B cell (primary cell): Measurements from ENCODE around the gene RHOT1. TPM values are rescaled to one million over a fixed set of nuclear protein-coding genes. Genes with fewer than 3 reads are reported as not detected.

ENCODE experiments used
- ATAC-seq: fragments of 200-7000 bp; cut with Tn5 transposase; one replicate; pipeline ENCODE4 v1.10.0; 2021; ENCODE audit warnings: low read depth, mild to moderate bottlenecking, moderate number of reproducible peaks, moderate library complexity
- CTCF ChIA-PET: fragments of 350-600 bp; sonication (Branson Sonifier 250); formaldehyde crosslinking; loops from one replicate; lab custom pipeline; 2021; ENCODE audit warnings: antibody characterized with exemption, inconsistent platforms; lab: Charles Lee
- POLR2A ChIA-PET: fragments of 350-600 bp; sonication (Branson Sonifier 250); formaldehyde crosslinking; loops from one replicate; lab custom pipeline; 2021; ENCODE audit warnings: antibody characterized with exemption; lab: Charles Lee
- DNase-seq: peaks from one replicate; pipeline ENCODE4 v3.0.0; 2013
- H2AFZ ChIP-seq: 2 replicates; pipeline ENCODE4 v1.6.1; 2012; ENCODE audit warnings: mild to moderate bottlenecking, low read depth, low read length; ENCODE audit not compliant: insufficient read depth, poor library complexity, severe bottlenecking
- H3K27ac ChIP-seq, 2 donors: 1 replicate in 1 of 2; 2 replicates in 1 of 2; pipeline ENCODE4 v1.5.1; 2012 to 2013; ENCODE audit warnings: low read length in 2 of 2, mild to moderate bottlenecking in 2 of 2, moderate library complexity in 1 of 2
- H3K27me3 ChIP-seq, 4 experiments: fragments of 200-600 bp in 1 of 4; sonication (generic) in 1 of 4; replicated peaks in 1 of 4; 1 replicate in 2 of 4; 2 replicates in 2 of 4; pipeline versions ENCODE4 v1.6.1 to v1.7.0; 2013 to 2016; ENCODE audit warnings: low read length in 3 of 4, mild to moderate bottlenecking in 2 of 4, mixed read lengths in 1 of 4, moderate library complexity in 1 of 4; ENCODE audit not compliant: insufficient read depth in 4 of 4, control insufficient read depth in 3 of 4; ENCODE audit errors: control extremely low read depth in 1 of 4
- H3K36me3 ChIP-seq, 2 experiments: replicated peaks in 1 of 2; 1 replicate in 1 of 2; 2 replicates in 1 of 2; pipeline versions ENCODE4 v1.6.1 to v1.7.1; 2013; ENCODE audit warnings: low read length in 1 of 2; ENCODE audit not compliant: insufficient read depth in 2 of 2, control insufficient read depth in 1 of 2; ENCODE audit errors: control extremely low read depth in 1 of 2, extremely low read depth in 1 of 2
- H3K4me1 ChIP-seq, 2 donors: fragments of 200-600 bp in 1 of 2; sonication (generic) in 1 of 2; 1 replicate in 1 of 2; 2 replicates in 1 of 2; pipeline versions ENCODE4 v1.5.1 to v1.6.1; 2013 to 2017; ENCODE audit warnings: low read length in 2 of 2; ENCODE audit not compliant: control insufficient read depth in 2 of 2, insufficient read depth in 2 of 2
- H3K4me2 ChIP-seq: replicated peaks from 2 replicates; pipeline ENCODE3; 2012; ENCODE audit warnings: mild to moderate bottlenecking, low read depth, low read length; ENCODE audit not compliant: poor library complexity, severe bottlenecking
- H3K4me3 ChIP-seq, 5 experiments: fragments of 200-600 bp in 1 of 5; sonication (generic) in 1 of 5; 1 replicate in 3 of 5; 2 replicates in 2 of 5; pipeline versions ENCODE4 v1.5.1 to v1.7.0; 2011 to 2016; ENCODE audit warnings: low read length in 4 of 5, mild to moderate bottlenecking in 4 of 5, low read depth in 2 of 5, control low read depth in 1 of 5, moderate library complexity in 1 of 5; ENCODE audit not compliant: insufficient read depth in 1 of 5; ENCODE audit errors: control extremely low read depth in 1 of 5, extremely low read depth in 1 of 5
- H3K79me2 ChIP-seq: fragments of 200-600 bp; sonication (generic); one replicate; pipeline ENCODE4 v1.6.0; 2016; ENCODE audit warnings: low read length; ENCODE audit not compliant: control insufficient read depth, insufficient read depth
- H3K9ac ChIP-seq: fragments of 200-600 bp; sonication (generic); 2 replicates; pipeline ENCODE4 v1.6.1; 2017; ENCODE audit warnings: mild to moderate bottlenecking, low read length, moderate library complexity
- H3K9me3 ChIP-seq, 3 donors: one replicate each; pipeline versions ENCODE4 v1.6.1 to v1.7.1; 2013; ENCODE audit warnings: low read length in 2 of 3; ENCODE audit not compliant: control insufficient read depth in 2 of 3, insufficient read depth in 1 of 3; ENCODE audit errors: control extremely low read depth in 1 of 3
- H4K20me1 ChIP-seq: 2 replicates; pipeline ENCODE4 v1.6.0; 2012; ENCODE audit warnings: mild to moderate bottlenecking, low read length; ENCODE audit not compliant: insufficient read depth, control insufficient read depth, poor library complexity, severe bottlenecking
- H3K27ac Mint-ChIP-seq: one replicate; pipeline ENCODE4 v1.8.0; 2021; ENCODE audit warnings: mixed read lengths
- H3K27me3 Mint-ChIP-seq: one replicate; pipeline ENCODE4 v1.8.0; 2021; ENCODE audit warnings: mixed read lengths
- H3K4me1 Mint-ChIP-seq: one replicate; pipeline ENCODE4 v1.8.0; 2021; ENCODE audit warnings: mixed read lengths
- H3K4me3 Mint-ChIP-seq: one replicate; pipeline ENCODE4 v1.8.0; 2021; ENCODE audit warnings: mixed read lengths
- H3K9me3 Mint-ChIP-seq: one replicate; pipeline ENCODE4 v1.8.0; 2022; ENCODE audit warnings: mixed read lengths; ENCODE audit not compliant: insufficient read depth
- CTCF ChIP-seq: fragments of 200-600 bp; IDR thresholded peaks from one replicate; pipeline ENCODE4 v1.8.0; 2022; ENCODE audit warnings: antibody characterized with exemption, mild to moderate bottlenecking
- EZH2 ChIP-seq: IDR thresholded peaks from 2 replicates; pipeline ENCODE4 v1.6.1; 2012; ENCODE audit warnings: borderline replicate concordance, low read depth, mild to moderate bottlenecking, moderate library complexity, low read length; ENCODE audit not compliant: insufficient read depth, poor library complexity, severe bottlenecking
- WGBS: methylation state at CpG from one replicate; pipeline ENCODE4 v1.1.5; 2013; ENCODE audit warnings: missing lambda C conversion rate; ENCODE audit not compliant: insufficient coverage; 5-methylcytosine and 5-hydroxymethylcytosine counted together
- intact Hi-C: fragments of 100-400 bp; cut with micrococcal nuclease; formaldehyde crosslinking; loops from one replicate; pipeline ENCODE4 v1.10.0; 2022
- polyA plus RNA-seq: library from polyadenylated mRNA; depleted of rRNA; stranded (reverse); fragments of >200 nt; gene quantifications from 2 replicates; pipeline ENCODE4 v1.2.3, GENCODE V29; 2012
- total RNA-seq, 2 donors: library from RNA; stranded (reverse); fragments of 120-200 nt in 1 of 2; gene quantifications; 1 replicate in 1 of 2; 2 replicates in 1 of 2; pipeline versions ENCODE4 v1.2.3 to v1.2.4, GENCODE V29; 2013 to 2022

RHOT1 gene
- total and polyA plus RNA-seq, 2 donors (not counting 1 experiment from before 2014, with no cell fraction given): 24.6 to 24.7 TPM

DNA sequence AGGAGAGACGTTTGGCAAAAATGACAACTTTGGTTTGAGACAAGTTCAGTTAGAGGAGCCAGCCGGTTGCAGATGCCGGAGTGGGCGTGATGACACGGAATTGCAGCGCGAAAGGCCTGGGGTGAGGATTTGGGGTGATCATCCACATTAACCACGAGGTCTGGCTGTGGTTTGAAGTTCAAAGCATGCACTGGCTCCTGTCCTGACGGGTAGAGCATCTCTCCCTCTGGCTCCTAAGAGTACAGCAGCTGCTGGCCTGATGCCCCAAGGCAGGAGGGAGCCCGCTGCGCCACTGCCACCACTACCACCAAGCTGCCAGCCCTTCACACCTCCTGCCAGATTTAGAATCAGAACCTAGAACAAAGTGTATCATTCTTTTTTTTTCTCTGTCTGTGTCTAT is 127.1 kb downstream of the RHOT1 start:
- Mint-ChIP-seq H3K27ac (no peak overlapping the region), H3K9me3 (no peaks in the 10 kb centered on the region), H3K27me3 (peaks cover 72% of the 10 kb centered on the region), H3K4me1 (peaks cover 17% of the 10 kb centered on the region), H3K4me3 (no peak overlapping the region)
- ATAC-seq: no peak
- H3K4me1 ChIP-seq: peaks cover 24 to 30% of the 10 kb centered on the region in 2 donors
- CTCF ChIA-PET: interaction anchor here (0.7 kb wide), 1 partner anchor 261 kb away, joined by 5 read pairs; no protein-coding TSS in a partner anchor
- DNase-seq: no peak
- H2AFZ ChIP-seq: no peak overlapping the region
- no peaks in the 10 kb centered on the region for H3K36me3 ChIP-seq
- H3K4me2 ChIP-seq: no peak overlapping the region
- H4K20me1 ChIP-seq: no peaks in the 10 kb centered on the region
- peaks cover 0 to 59% (median 41%) of the 10 kb centered on the region in 4 experiments for H3K27me3 ChIP-seq
- peaks cover 0 to 5% (median 0%) of the 10 kb centered on the region in 3 donors for H3K9me3 ChIP-seq
- H3K9ac ChIP-seq: no peak overlapping the region
- no peak for TF ChIP-seq CTCF
- TF ChIP-seq EZH2: no peak
- intact Hi-C loops: no loop called here
- no peak overlapping the region for H3K27ac ChIP-seq
- 78% methylated on average over 11 of the region's 11 CpGs for WGBS
- POLR2A ChIA-PET: no interaction called here
- H3K4me3 ChIP-seq: no peak overlapping the region
- H3K79me2 ChIP-seq: no peaks in the 10 kb centered on the region

DNA sequence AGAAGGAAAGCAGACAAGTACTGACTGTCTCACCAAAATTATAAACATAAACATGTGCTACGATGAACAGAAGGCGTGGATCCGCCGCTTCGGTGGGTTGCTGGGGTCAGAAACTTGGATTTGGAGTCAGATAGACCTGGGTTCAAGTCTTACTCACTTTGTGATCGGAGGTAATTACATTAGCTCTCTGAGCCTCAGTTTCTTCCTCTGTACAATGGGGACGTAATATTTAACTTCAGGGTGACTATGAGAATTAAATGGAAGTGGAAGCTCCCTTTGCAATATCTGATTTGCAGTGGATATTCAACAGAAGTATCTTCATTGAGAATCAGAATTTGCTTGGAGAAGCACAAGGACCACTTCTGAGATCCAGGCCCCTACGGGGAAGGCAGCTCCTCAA is 129.5 kb downstream of the RHOT1 start:
- Mint-ChIP-seq H3K9me3 (no peaks in the 10 kb centered on the region), H3K27ac (no peak overlapping the region), H3K4me3 (no peak overlapping the region), H3K4me1 (peaks cover 18% of the 10 kb centered on the region), H3K27me3 (peaks cover 68% of the 10 kb centered on the region)
- ATAC-seq (no peak), DNase-seq (no peak)
- no peak for TF ChIP-seq EZH2
- no peak for TF ChIP-seq CTCF
- peaks cover 0 to 52% (median 37%) of the 10 kb centered on the region in 4 experiments for H3K27me3 ChIP-seq
- 95% methylated on average over 4 of the region's 8 CpGs for WGBS
- H3K4me3 ChIP-seq: no peak overlapping the region
- no peak overlapping the region for H2AFZ ChIP-seq
- intact Hi-C loops: no loop called here
- no peaks in the 10 kb centered on the region for H3K36me3 ChIP-seq
- H3K4me1 ChIP-seq: peaks cover 15 to 22% of the 10 kb centered on the region in 2 donors
- H3K9me3 ChIP-seq: peaks cover 0 to 5% (median 0%) of the 10 kb centered on the region in 3 donors
- no peaks in the 10 kb centered on the region for H3K79me2 ChIP-seq
- no peak overlapping the region for H3K9ac ChIP-seq
- no peaks in the 10 kb centered on the region for H4K20me1 ChIP-seq
- ChIA-PET CTCF (interaction anchor here (1.1 kb wide), 1 partner anchor 16 kb away, joined by 3 read pairs; no protein-coding TSS in a partner anchor), POLR2A (no interaction called here)
- no peak overlapping the region for H3K27ac ChIP-seq
- no peak overlapping the region for H3K4me2 ChIP-seq
